ENCODE data around the gene NFKBIB.
"Not testable (repeated sequence)": the region's sequence is repeated elsewhere in the genome, so short reads cannot be mapped to it uniquely, and the experiment has no call there.

The NFKBIB gene

GRCh38 chr19:38877781-38878574 is 21.8 kb upstream of the NFKBIB start, which contains the start of gene RINL:
RINL (minus strand) TSS chr19:38878275; CDS start chr19:38876742, 1,533 bp downstream.
- DNase-seq: peak; percentile 56

- DNase-seq: peak; percentile 49
Observed at GRCh38 chr19:38878575-38879399, 21.0 kb upstream of the NFKBIB start.

GRCh38 chr19:38879400-38879751 is 20.4 kb upstream of the NFKBIB start:
- DNase-seq: no peak

GRCh38 chr19:38880076-38880881 is 19.5 kb upstream of the NFKBIB start:
- DNase-seq: peak; percentile 50

GRCh38 chr19:38880882-38881609 is 18.7 kb upstream of the NFKBIB start:
- DNase-seq: peak; percentile 45

- peak; percentile 35 for DNase-seq
Observed at GRCh38 chr19:38883286-38883685, 16.5 kb upstream of the NFKBIB start.

GRCh38 chr19:38884691-38885090 is 15.1 kb upstream of the NFKBIB start:
- not testable (repeated sequence) for DNase-seq

- DNase-seq: peak; percentile 45
Observed at GRCh38 chr19:38888876-38889275, 10.9 kb upstream of the NFKBIB start.

- peak; percentile 37 for DNase-seq
Observed at GRCh38 chr19:38889803-38890202, 10.0 kb upstream of the NFKBIB start.

GRCh38 chr19:38890686-38891085 is 9.1 kb upstream of the NFKBIB start:
- no peak for DNase-seq

GRCh38 chr19:38891771-38892170 is 8.0 kb upstream of the NFKBIB start:
- peak; percentile 59 for DNase-seq

GRCh38 chr19:38892841-38893240 is 6.9 kb upstream of the NFKBIB start:
- DNase-seq: peak; percentile 50

- DNase-seq: peak; percentile 44
Observed at GRCh38 chr19:38893341-38893771, 6.4 kb upstream of the NFKBIB start.

- DNase-seq: peak; percentile 39
Observed at GRCh38 chr19:38894968-38895367, 4.8 kb upstream of the NFKBIB start.

GRCh38 chr19:38898788-38899446 is 852 bp upstream of the NFKBIB start:
- peak; percentile 52 for DNase-seq

GRCh38 chr19:38900202-38900629 is 447 bp downstream of the NFKBIB start:
- DNase-seq: no peak

- no peak for DNase-seq
Observed at GRCh38 chr19:38900743-38901190, 998 bp downstream of the NFKBIB start.

- no peak for DNase-seq
Observed at GRCh38 chr19:38901683-38902082, 1.9 kb downstream of the NFKBIB start.

- DNase-seq: no peak
Observed at GRCh38 chr19:38904581-38905539, 5.1 kb downstream of the NFKBIB start.

GRCh38 chr19:38905620-38906019 is 5.9 kb downstream of the NFKBIB start:
- no peak for DNase-seq
